Stimulated activated CD8-positive, alpha-beta memory T cell treated with anti-CD3 and anti-CD28 coated beads, Interleukin-15, amount 100 ng/mL, for 24 hours (primary cell): Measurements from ENCODE around the gene PAPSS1.
"Not testable (repeated sequence)": the region's sequence is repeated elsewhere in the genome, so short reads cannot be mapped to it uniquely, and the experiment has no call there.

ENCODE experiments used
- DNase-seq: peaks from one replicate; pipeline ENCODE4 v3.0.0-alpha.2; 2020; ENCODE audit warnings: low read depth

Gene PAPSS1

DNA sequence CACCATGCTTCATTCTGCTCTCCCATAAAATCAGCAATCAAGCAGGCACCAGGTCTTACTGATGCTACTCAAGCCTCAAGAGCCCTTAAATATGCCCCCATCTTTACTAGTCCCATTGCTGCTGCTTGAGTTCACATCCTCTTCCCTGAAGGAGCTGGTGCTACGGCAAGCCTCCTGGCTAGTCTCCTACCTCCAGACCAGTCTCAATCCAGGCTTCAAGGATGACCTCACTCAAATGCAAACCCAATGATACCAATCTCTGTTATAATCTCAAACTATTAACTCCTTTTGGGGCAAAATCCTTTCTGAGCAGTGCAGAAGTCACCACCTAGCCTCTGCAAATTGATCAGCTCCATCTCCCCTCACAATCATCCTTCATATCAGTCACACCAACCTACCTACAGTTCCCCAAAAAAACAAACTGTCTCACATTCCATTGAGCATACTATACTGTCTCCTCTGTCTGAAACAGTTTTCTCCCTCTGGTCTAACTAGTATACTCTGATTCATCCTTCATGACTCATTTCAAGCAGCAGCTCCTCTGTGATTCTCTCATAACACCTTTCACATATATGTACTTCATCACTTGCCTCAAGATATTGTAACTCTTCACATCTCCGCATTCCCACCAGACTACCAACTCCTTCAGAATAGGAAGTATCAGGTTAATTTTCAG lies 30.0 kb downstream of the PAPSS1 start:
- no peak for DNase-seq

DNA sequence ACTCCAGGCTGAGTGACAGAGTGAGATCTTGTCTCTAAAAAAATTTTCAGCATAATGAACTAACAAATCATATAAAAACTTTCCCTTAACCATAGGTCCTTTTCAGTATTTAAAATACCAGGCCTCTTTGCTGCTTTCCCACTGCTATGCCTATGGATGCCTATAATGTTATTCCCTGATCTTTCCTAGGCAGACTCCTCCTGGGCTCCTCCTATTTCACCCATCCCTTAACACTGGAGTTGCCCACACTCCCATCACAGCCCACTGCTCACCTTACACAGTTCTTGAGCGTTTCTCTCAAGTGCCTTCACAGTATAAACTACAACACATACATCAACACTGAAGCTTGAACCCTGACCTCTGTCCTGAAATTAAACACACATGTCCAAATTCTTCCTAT lies 31.6 kb downstream of the PAPSS1 start:
- no peak for DNase-seq

DNA sequence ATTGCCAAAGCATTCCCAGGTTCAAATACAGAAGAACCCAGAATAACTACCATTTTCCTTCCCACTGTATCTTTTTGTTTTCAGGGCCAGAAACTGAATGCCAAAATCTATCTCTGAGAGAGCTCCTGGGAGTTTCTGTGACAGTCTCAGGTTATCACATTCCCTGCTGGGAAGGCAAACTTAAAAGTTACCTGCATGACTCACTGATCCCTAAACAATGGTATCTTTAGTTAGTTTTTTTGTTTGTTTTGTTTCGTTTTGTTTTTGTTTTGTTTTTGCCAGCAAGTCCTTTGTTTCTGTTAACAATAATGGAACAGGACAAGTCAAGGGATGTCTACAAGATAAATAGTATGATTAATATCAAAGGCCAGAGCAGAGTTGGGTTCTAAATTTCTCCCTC lies 34.3 kb downstream of the PAPSS1 start:
- DNase-seq: no peak

DNA sequence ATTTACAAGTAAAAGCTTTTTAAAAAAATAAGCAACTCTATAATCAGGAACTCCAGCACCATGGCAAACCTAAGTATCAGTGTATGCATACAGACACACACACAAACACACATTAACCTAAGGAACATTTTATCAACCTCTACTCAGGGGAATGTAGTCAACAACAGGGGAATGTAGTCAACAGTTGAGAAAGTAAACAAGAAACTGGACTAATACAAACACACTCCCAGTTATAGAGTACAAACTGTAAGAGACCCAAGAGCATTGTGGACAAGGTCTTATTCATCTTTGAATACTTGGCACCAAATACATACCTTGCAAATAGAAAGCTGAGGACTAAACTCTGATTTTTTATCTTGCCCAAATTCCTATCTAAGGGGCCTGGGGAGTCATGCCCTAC lies 36.2 kb downstream of the PAPSS1 start:
- DNase-seq: no peak

DNA sequence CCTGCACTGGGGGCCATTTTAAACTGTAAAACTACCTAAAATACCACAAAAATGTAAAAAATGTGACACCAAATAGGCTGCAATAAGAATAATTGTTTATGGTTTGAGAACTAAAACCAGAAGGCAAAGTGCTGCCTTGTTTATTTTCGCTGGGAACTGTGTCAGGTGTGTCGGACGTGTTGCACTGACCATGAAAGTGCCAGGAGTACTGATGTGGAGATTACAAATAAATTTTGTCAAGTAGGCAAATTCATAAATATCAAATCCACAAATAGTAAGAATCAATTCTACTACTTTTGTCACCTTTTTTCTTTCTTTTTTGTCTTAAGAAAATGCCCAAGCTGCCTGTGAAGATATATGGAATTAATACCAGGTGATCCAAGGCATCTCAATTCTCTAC lies 37.7 kb downstream of the PAPSS1 start:
- DNase-seq: no peak

DNA sequence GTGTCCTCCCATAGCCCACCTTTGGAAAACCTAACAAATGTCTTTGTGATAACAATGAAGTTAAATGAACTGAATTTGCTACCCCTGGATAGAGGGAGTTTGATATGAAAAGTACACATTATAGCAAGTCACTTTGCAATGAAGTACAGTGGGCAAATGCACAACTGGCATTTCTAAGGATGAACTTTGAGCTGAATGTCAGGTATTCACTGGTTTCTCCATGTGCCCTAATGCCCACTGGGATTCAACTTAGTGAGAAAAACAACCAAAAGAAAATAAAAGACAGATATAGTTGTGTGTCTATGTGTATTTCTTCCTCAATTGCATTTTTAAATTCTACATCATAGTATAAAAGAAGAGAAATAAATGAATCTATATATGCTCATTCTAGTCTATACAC lies 51.0 kb downstream of the PAPSS1 start:
- DNase-seq: no peak

DNA sequence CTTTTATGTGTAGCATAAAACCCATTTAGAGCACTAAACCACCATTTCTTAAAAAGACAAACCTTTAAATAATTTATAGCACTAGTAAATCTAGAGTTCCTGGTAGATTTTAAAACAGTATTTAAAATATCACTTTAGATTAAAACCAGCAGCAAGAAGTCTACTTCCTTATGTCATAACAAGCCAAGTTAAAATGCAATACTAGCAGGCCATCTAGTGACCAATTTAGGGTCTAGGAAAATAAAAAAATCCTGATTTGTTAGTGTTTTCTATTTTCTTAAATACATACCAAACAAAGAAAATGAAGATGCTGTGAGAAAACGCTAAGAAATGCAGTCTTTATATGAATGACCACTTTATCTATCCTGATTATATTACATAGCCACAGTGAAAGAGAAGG lies 53.9 kb downstream of the PAPSS1 start:
- no peak for DNase-seq

DNA sequence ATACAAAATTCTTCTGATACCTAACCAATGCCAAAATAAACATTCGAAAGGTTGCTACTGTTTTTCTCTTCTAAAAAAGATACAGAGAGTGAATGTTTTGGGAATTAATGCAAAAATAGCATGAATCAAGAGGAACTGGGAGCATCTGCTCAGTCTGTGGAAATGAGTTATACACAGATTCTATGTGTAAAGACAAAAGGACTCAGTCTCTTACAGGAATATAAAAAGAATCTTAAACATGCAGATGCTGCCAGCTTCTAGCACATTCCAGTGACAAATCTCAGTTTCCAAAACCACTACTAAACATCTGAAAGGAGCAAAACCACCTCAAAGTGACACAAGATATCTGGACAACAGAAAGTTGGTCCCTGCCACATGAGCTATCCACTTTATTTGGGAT lies 55.0 kb downstream of the PAPSS1 start:
- DNase-seq: no peak

DNA sequence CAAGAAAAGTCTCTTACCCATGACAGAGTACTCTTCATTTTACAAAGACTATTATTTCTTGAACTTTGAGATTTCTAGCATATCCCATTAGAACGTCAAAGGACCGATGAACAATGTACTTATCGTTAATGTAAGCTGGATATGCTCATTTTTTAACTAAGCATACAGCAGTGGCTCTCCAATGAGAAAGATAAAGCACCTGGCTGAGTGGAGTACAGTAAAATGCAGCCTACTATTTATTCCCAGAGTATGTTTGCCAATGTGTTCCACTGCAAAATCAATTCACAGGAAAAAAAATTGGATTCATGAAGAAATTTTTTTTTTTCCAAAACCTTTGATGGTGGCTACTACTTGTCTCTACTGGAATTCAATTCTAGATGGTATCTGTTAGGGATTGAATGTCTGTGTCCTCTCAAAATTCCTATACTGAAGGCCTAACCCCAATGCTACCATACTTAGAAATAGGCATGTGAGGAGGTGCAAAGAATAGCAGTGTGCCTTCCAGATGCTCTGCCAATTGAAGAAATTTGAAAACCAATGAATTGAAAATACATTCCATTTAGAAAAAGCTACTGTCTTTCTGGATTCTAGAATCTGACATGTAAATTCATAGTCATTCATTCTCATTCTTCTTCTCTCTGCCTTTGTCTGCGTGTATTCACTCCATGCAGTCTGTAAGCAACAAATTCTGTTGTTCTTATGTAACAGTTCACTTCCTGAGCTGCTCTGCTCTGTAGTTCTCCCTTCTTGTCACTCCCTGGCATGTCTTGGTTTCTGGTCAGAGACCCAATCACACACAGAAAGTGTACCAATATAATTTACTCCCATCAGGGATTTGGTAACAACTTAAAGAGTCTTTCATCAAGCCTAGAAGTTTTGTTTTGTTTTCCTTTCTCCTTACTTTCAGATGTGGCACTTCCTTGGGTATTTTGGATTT lies 61.4 kb downstream of the PAPSS1 start:
- no peak for DNase-seq

DNA sequence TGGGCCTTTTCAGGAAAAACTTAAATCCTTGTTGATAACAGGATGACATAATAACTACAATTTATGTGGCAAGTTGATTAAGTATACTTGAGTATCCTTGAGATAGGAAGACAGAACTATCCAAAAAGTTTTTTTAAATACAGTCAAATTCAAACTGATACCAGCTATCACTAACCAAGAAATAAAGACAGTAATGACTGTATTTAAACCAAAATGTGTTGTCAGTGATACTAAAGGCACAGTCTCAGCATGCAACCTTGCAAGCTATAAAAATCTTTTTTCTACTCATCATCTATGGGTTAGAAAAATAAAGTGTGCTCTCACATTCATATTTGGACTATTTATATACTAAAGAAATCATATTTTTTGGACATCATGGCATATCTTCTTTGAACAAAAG lies 64.7 kb downstream of the PAPSS1 start:
- no peak for DNase-seq

DNA sequence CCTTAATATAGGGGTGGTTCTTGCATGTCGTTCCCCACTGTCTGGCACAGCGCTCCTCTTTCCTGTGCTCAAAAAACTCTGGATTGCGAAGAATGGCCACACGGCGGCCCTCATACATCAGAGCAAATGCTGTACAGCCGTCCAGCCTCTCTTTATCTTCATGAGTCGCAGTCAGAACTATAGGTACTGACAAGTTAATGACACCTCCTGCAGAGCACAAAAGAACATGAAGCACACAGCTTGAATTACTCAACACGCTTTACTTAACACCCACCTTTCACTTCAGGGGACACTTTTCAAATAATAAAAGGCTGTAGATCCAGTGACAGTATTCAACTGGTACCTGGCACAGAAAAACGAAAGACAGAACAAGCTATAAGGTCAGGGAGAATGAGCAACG lies 65.3 kb downstream of the PAPSS1 start:
- DNase-seq: no peak

DNA sequence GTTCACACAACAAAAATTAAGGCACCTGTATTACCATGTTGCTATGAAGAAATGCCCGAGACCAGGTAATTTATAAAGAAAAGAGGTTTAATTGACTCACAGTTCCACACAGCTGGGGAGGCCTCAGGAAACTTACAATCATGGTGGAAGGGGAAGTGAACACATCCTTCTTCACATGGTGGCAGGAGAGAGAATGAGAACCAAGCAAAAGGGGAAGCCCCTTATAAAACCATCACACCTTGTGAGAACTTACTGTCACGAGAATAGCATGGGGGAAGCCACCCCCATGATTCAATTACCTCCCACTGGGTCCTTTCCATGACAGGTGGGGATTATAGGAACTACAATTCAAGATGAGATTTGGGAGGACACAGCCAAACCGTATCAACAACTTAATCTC lies 68.6 kb downstream of the PAPSS1 start:
- DNase-seq: not testable (repeated sequence)

DNA sequence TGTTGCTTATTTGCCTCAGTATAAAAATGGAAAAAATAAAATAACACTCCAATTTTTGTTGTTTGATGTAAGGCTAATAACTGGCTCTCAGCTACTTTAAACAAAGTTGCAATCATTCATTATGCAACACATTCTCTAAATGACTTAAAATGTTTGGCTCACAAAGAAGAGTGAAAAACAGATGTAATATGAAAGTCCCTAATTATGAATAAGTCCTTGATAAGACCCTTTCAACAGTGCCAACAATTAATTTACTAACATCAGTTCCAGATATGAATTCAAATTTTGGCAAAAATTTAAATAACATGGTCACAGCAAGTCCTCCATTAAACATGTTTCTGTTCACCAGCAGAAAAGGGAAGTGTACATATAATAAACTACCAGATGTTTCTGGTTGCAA lies 69.8 kb downstream of the PAPSS1 start:
- no peak for DNase-seq

DNA sequence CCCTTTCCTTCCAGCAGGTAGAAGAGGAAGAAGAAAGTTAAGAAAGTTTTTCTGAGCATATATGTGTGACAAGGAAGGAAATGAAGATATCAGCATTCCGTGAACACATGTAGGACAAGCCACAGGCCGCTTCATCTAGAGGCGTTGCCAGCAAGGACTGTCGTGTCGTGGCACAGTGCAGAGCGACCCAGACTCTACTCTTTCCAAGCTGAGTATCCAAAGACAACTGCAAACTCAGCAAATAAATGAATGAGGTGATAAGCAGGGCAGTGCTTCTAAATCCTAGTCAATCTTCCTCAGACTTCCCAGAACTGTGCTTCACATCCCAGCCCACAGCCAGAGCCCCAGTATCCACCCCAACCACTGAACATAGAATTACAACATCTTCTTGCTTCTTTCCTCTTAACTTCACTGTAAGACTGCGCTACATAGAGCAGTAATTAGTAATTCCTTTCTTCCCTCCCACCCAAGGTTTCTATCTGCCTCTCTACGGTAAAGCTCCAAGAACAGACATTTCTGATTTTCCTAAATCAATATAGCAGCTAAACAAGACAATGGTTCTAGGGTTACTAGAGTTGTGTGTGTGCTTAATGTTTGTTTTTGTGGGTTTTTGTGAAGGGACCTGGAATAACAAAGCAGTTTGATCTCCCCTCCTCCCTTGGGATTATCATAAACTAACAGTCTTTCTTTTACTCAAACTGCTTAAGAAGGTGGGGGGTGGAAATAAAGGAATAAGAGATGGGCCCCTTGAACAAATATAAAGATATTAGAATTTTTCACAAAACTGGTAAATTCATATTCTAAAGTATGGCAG lies 71.6 kb downstream of the PAPSS1 start:
- no peak for DNase-seq

DNA sequence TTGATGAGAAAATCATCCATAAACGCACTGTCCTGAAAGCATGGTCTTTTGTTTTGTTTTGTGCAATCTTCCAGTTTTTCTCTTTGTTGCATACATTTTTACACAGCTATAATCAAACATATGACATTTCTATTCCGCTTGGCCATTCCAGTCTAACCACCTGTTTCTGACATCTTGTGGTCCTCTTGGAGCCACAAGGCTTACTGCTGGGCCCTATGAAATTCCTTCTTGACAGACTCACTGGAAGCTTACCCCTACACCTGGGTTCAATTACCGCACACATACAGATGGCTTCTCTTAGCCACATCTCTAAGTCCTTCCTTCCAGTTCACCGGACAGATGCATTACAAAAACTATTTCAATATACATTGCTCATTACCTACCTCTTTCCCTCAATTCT lies 72.4 kb downstream of the PAPSS1 start:
- DNase-seq: no peak

DNA sequence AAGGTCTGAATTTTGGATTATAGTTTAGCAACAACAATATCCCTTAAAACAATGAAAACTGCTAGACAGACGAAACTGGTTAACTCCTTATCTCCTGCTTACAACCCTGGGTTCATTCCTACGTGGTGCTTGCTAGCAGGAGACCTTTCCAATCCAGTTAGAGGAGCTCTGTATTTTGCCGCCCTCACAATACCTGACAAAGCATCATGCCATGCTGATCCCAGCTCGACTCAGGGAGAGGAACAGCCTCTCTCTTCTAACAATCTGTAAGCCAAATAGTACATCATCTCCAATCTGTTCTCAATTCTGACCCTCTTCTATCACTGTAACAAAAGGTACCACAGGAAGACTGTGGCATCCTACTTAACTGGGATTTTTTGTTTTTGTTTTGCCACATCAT lies 74.4 kb downstream of the PAPSS1 start:
- no peak for DNase-seq

DNA sequence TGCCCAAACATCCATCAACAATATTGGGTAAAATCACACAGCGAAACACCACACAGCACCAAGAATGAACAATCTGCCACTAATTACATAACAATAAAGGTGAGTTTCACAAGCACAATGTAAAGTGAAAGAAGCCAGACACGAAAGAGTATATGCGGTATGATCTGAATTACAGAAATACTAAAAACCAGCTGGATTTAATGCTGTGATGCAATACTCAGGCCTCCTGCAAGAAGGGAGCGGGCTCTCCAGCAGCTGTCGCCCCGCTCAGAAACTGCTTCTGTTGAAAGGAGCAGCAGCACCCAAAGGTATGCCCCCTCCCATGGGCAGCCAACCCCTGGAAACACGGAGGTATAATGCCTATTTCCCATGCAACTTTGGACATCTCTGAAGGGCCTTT lies 77.0 kb downstream of the PAPSS1 start:
- no peak for DNase-seq

DNA sequence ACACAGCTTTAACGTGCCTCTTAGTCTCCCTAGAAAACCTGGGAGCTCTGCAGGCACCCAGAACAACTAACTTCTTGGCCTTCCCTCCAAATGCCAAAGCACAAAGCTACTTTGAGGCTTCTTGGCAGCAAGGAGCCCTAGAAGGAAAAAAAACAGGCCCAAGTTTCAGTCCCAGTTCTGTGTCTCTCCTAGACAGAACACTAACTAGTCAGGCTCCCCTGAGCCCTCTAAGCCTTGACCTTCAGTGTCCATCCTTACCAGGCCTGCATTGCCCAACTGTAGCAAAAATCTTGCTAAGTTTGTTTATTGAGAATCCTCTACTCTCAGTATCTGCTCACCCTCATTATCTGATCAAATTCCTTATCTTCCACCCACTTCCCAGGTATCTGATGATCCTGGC lies 79.2 kb downstream of the PAPSS1 start:
- DNase-seq: no peak

DNA sequence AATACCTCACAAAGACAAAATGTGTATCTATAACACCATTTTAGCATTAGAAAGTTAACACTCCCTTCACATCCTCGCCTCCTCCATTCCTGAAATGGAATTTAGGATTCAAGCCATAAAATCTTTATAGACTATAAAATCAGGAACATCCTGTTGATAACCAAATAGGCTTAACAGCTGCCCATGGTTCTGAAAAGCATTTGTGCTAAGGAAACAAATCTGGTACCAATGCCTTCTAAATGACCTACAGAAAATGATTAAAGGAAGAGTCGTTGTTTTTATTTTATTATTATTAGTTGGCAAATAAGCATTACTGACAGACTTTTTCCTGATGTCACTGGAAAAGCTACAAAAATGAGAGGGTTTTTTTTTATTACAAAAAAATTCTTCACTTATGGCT lies 79.8 kb downstream of the PAPSS1 start:
- DNase-seq: no peak

DNA sequence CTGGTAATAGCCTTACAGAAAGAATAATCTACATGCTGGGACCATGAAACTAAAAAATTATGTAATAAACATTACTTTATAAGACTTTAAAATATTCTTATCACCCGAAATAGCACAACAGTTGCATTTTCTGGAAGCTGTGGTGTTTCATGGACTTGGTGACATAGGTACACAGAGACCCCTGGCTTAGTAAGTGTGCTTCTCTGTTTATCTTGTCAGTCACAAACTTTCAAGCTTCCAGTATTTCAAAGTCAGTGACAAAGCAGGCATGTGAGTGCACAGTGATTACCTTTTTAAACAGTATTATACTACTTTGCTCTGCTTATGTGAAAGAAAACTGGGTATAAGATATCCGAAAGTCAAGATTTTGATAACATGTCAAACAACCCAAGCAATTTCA lies 84.3 kb downstream of the PAPSS1 start:
- DNase-seq: no peak

DNA sequence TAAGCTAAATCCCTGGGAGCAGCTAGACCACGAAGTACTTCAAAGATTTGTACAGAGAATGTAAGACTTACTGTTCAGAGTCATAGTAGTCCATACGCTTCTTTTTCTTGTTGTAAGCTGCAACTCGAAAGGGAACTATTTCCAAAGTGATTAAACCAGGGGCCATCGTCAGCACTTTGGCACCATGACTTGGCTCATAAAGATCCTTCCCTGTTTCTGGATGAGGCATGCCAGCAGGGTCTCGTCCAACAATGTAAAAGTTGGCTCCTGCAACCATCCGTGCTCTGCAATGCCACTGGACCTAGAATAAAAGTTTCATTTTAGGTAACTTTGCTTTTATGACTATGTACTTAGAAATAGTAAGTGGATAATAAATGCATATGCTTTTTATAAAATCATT lies 88.5 kb downstream of the PAPSS1 start:
- no peak for DNase-seq

DNA sequence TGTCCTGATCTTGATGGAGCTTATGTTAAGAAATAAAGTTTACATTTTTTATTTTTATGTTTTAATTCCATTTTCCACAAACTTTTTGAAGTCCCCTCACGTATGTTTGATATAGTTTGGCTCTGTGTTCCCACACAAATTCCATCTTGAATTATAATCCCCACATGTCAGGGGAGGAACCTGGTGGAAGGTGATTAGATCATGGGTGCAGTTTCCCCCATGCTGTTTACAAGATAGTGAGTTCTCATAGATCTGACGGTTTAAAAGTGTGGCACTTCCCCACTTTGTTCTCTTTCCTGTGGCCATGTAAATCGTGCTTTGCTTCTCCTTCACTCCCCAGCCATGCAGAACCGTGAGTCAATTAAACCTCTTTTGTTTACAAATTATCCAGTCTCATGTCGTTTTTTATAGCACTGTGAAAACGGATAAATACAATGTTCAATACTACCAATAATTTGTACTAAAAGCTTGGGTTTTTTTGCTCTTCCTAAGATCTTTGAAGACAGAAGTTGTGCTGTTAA lies 89.8 kb downstream of the PAPSS1 start:
- no peak for DNase-seq

DNA sequence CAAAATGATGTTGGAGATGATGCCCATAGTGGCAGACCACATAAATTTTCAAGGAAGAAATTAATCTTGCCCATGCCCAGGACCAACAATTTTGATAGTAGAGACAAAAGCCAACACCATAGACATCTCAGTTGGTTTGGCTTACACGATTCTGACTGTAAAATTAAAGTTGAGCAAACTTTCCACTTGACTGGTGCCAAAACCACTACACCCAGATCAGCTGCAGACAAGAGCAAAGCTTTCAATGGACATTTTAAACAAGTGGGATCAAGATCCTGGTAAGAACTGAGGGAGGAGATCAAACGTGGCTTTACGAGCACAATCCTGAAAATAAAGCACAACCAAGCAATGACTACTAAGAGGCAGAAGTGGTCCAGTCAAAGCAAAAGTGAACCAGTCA lies 90.7 kb downstream of the PAPSS1 start:
- DNase-seq: no peak
